Keratinocyte (primary cell): ENCODE results near the gene RERE.

Experiments used
- EZH2 ChIP-seq: IDR thresholded peaks from one replicate; pipeline ENCODE4 v1.6.1; 2012; ENCODE audit warnings: inconsistent platforms, mild to moderate bottlenecking, low read length, moderate library complexity
- TF ChIP-seq, protein P1 (sequence below), 3 experiments: IDR thresholded peaks in 1 of 3; conservative IDR thresholded peaks in 1 of 3; optimal IDR thresholded peaks in 1 of 3; 2 replicates in 2 of 3; 3 replicates in 1 of 3; pipeline versions ENCODE3 to v1.5.1; 2011; ENCODE audit warnings: low read length in 3 of 3, mild to moderate bottlenecking in 3 of 3, moderate library complexity in 2 of 3, control low read depth in 1 of 3, inconsistent platforms in 1 of 3; ENCODE audit not compliant: insufficient read depth in 2 of 3; ENCODE audit errors: extremely low read depth in 1 of 3

GRCh38 chr1:8374356-8374755, 443.1 kb downstream of the RERE start:
- TF ChIP-seq, protein P1, sequence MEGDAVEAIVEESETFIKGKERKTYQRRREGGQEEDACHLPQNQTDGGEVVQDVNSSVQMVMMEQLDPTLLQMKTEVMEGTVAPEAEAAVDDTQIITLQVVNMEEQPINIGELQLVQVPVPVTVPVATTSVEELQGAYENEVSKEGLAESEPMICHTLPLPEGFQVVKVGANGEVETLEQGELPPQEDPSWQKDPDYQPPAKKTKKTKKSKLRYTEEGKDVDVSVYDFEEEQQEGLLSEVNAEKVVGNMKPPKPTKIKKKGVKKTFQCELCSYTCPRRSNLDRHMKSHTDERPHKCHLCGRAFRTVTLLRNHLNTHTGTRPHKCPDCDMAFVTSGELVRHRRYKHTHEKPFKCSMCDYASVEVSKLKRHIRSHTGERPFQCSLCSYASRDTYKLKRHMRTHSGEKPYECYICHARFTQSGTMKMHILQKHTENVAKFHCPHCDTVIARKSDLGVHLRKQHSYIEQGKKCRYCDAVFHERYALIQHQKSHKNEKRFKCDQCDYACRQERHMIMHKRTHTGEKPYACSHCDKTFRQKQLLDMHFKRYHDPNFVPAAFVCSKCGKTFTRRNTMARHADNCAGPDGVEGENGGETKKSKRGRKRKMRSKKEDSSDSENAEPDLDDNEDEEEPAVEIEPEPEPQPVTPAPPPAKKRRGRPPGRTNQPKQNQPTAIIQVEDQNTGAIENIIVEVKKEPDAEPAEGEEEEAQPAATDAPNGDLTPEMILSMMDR (optimal IDR thresholded peaks at IDR 0.05 in 1 of 3, IDR thresholded peaks at IDR 0.05 in 1 of 3, conservative IDR thresholded peaks at IDR 0.05 in 1 of 3; ENCODE audit: extremely low read depth in 1 of 3, insufficient read depth in 2 of 3, low read length in 3 of 3) = no peak
- TF ChIP-seq EZH2 = no peak
